Superior temporal gyrus (tissue), 1 donor: Measurements from ENCODE around the gene EXOC4.

Experiments
- DNase-seq: peaks from one replicate; pipeline ENCODE4 v3.0.0-alpha.2; 2016; ENCODE audit errors: extremely low spot score

The EXOC4 gene

GRCh38 chr7:133704453-133704852, 451.6 kb downstream of the EXOC4 start:
- DNase-seq: no peak

DNA sequence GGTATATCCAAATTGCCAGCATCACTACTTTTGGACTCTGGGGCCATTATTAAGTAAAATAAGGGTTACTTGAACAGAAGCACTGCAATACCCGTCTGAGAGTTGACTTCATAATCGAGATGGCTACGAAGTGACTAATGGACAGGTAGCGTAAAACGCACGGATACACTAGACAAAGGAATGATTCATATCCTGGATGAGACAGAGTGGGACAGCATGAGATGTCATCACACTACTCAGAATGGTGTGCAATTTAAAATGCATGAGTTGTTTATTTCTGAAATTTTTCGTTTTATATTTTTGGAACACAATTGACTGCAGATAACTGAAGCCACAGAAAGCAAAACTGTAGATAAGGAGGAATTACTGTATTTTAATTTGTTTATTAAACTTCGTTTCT, 452.7 kb downstream of the EXOC4 start:
- no peak for DNase-seq

DNA sequence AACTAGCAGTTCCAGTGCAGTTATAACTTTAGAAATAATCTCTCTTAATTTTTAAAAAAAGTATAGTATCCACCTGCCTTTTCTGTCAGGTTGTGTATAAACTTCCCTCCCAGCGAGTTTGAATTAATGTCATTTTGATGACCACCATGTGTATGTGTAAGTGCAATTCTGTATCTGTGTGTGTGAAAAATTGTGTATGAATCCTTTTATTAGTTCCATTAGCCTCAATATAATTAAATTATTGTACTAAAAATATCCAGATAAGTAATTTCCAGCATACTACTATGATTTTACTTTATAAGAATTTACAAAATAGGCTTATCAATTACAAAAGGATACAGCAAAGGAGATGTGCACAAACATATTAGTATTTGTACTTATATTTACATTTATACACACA, 453.1 kb downstream of the EXOC4 start:
- no peak for DNase-seq

DNA sequence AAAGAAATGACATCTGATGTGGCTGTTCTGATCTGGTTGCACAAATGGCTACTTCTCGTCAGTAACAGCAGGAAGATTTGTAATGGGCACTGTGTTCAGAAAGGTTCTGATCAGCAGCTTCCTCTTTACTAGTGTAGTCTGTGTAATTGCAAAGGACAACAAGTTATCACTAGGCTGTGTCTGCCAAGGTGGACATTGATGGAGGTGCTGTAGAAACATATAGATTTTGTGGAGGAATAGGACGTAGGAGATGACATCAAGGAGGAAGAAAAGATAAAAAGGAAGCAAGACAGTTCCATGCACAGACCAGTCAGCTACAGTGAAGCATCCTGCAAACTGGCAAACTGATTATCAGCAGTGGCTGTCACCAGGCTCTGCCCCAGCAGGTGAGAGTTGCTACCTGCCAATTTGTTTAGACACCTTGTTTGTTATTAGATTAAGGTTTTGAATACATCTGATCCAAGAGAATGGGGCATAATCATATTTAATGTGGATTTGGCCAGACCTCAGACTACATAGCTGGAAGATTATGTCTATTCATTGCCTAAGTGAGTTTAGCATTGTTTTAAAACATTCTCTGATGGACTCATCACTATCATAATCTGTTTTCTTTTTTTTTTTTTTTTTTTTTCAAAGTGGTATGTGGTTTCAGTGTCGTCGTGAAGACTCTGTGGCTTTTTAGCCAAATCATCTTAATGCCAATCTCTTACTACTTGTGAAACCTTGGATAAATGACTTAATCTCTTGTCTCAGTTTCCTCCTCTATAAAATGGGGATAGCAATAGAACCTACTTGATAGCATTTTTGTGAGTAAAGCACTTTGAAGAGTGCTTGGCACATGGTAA, 456.4 kb downstream of the EXOC4 start:
- DNase-seq: no peak

- no peak for DNase-seq
Measured at GRCh38 chr7:133712544-133712943, 459.7 kb downstream of the EXOC4 start.

DNA sequence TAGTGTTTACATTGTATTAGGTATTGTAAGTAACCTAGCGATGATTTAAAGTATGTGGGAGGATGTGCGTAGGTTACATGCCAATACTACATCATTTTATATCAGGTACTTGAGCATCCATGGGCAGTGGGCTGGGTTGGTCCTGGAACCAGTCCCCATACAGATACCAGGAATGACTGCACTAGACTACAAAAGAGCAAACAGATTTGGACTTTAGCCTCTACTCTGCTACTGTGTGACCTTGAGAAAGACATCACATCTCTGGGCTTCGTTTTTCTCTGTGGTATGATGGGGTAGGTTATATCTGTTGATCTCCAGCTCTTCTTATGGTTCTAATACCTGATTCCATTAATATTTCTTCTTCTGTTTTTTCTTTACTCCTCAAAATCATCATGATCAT, 461.8 kb downstream of the EXOC4 start:
- no peak for DNase-seq

GRCh38 chr7:133718131-133718530, 465.3 kb downstream of the EXOC4 start:
- no peak for DNase-seq

GRCh38 chr7:133723044-133723443, 470.2 kb downstream of the EXOC4 start:
- DNase-seq: no peak

- no peak for DNase-seq
Measured at GRCh38 chr7:133724148-133724547, 471.3 kb downstream of the EXOC4 start.

GRCh38 chr7:133724694-133725093, 471.8 kb downstream of the EXOC4 start:
- DNase-seq: no peak

DNA sequence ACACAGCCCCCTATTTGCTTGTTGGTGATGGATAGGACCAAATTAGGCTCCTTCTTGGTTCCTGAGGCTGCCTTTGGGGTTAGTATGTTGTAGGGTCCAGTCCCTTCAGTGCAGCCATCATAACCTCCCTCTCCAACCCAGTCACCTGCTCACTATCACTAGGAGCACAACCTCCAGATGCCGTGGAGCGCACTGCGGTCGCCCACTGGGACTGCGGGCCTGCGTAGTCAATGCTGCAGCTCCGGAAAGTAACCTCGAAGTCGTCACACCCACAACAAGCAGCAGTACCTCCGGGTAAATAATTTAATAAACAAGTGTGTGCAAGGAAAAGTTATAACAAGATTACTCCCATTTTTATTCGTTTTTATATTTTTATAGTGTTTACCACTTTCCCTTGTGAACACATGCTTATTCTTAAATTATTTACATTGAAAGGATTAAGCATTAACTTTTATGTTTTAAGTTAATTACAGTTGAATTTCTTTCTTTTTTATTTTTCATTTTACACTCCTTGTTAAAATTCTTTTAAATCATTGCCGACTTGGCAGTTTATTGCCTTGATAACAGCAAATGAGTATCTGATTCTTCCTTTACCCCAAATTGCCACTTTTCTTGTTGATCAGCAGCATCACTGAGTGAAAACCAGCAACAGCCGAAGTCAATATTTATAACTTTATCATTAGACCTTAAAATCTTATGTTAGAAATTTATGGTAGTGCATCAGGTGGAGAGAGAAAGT, 474.8 kb downstream of the EXOC4 start:
- no peak for DNase-seq

DNA sequence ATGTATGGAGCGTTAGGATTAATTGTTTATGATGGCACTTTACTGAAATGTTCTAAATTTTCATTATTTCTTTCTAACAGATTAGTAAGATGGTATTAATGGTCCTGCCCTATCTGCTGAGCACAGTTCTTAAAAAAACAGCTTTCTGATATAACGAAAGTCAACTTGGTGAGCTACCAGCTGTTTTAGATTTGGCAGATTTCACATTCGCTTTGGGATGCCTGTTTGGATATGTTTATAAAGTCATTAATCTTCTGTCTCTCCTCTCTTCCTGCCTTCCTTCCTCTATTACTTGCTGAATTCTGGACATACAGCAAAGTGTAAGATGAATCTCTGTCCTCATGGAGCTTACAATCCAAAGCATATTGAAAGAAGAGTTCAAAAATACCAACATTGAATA, 477.5 kb downstream of the EXOC4 start:
- DNase-seq: no peak

- DNase-seq: no peak
Measured at GRCh38 chr7:133733401-133733800, 480.5 kb downstream of the EXOC4 start.

DNA sequence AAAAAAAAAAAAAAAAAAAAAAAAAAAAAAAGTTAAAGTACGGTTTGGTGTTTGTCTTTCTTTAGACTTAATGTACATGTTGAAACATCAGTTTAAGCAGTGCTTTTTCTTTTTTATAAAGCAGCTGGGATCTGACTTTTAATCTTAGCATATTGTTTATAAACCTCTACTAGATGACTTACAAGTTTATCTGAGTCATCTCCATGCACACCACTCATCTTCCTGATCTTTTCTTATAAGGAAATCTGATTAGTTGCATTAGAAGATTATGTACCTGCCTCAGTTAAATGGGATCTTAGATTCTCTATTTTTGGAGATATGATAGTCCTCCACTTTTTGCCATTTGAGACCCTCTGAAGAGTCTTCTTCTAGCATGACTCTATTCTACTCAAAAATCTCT, 482.3 kb downstream of the EXOC4 start:
- DNase-seq: no peak

GRCh38 chr7:133739817-133740216, 486.9 kb downstream of the EXOC4 start:
- DNase-seq: no peak

DNA sequence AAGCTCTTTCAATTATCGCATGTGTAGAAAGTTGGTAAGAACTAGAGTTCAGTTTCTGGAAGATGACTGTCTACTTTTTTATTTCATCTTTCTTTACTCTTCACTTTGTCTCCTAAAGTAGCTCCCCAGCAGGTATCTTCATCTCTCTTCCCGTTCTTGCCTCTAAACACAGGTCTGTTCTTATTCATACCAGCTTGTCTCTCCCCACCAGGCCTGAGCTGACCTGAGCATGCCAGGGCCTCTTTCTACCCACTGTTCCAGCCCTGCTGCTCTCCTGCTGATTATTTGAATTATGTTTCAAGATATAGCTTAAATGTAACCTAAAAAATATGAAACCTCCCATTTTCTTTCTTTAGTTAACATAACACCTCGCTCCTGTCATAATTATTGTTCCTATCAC, 488.2 kb downstream of the EXOC4 start:
- no peak for DNase-seq

DNA sequence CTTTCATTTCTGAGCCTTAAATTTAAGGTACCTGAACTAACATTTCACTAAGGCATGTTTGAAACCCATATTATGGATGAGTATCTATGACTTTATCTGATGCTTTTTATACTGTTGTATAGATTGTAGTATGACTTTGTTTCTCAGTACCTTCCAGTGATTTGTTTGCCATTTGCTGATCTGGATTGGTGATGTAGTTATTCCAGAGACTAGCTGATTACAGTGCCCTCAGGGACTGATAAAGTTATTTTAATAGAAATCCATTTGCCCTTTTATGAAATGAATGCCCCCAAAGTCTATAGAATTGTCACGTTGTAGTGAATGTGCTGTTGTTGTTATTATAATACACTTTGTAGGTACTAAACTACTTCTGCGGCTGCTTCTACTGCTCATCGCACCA, 488.8 kb downstream of the EXOC4 start:
- no peak for DNase-seq

DNA sequence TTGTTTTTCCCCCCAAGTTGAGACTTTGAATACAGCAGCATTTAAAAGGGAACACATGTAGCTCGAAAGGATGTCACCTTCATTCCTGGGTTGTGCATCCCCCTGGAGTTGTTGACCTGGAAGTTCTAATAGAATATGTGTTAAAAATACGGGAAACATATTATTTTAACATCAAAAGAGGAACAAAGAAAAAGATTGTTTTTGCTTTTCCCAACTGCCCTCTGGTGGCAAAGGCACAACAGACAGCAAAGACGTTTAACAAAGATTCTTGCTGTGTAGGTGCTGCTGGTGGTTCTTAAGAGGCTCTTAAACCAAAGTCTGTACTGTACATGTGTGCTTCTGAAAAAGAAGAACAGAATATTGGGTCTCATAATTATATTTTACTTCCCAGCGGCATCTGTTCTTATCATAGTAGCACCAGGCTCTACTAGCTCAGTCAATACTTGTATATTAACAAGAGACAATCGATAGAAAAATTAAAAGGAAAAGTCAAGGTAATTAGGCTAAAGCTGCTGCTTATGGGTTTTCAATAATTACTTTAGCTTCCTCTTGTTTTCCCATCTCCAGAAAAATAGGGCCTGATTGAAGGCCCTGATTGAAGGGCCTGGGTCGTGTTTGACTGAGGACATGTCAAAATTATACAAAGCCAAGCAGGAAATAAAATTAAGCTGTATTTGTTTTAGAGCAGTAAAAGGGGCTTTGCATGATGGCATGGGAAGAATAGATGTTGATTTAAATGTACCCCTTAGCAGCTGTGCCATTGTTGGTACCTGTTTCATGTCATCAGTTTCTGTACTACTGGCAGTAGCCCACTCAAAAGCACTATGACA, 490.0 kb downstream of the EXOC4 start:
- DNase-seq: peak; percentile 54

- DNase-seq: no peak
Measured at GRCh38 chr7:133744451-133744850, 491.6 kb downstream of the EXOC4 start.

DNA sequence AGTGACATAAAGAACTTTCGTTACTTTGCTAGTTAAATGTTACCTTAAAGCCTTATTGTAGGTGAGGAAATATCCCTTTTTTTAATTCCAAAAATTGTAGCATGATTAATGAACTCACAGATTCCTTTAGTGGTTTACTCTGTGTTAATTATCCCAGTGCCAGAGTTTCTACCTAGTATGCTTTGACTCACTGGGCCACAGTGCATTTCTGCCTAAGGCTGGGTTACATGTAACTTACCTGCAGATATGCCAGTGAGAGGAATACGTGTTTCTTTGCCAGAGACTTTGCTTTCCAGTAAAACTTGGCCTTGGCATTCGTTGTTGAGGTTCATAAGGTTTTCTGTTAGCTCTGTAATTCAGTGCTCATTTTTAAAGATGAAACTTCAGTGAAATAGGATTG, 493.4 kb downstream of the EXOC4 start:
- no peak for DNase-seq

GRCh38 chr7:133746847-133747246, 494.0 kb downstream of the EXOC4 start:
- no peak for DNase-seq
